Gastrocnemius medialis (tissue), 4 donors: Measurements from ENCODE around the gene PPP1R16B.

Source experiments
- CTCF ChIP-seq, 5 experiments: fragments of 450-650 bp in 3 of 5; fragments of 200-600 bp in 2 of 5; sonication (generic) in 2 of 5; IDR thresholded peaks in 4 of 5; conservative IDR thresholded peaks in 1 of 5; 1 replicate in 4 of 5; 2 replicates in 1 of 5; pipeline ENCODE4 v1.5.1; 2016 to 2019; ENCODE audit warnings: antibody characterized with exemption in 5 of 5, mild to moderate bottlenecking in 3 of 5, moderate library complexity in 3 of 5
- POLR2A ChIP-seq, 2 donors: fragments of 450-650 bp; IDR thresholded peaks; one replicate each; pipeline ENCODE4 v1.6.1; 2017; ENCODE audit warnings: antibody characterized with exemption in 2 of 2, mild to moderate bottlenecking in 2 of 2, moderate library complexity in 2 of 2

- TF ChIP-seq CTCF (IDR thresholded peaks at IDR 0.05 in 4 of 5, conservative IDR thresholded peaks at IDR 0.05 in 1 of 5): no peak
- TF ChIP-seq POLR2A (IDR thresholded peaks at IDR 0.05): no peak
Measured at GRCh38 chr20:38924718-38925117, 119.2 kb downstream of the PPP1R16B start.
